Embryonic facial prominence (tissue), 1 donor: ENCODE data around the gene ABCA4.
A peak's percentile ranks its signal among the peaks of the same experiment; 100 is the strongest.

Experiments used
- DNase-seq: peaks from one replicate; pipeline ENCODE4 v3.0.0-alpha.2; 2016; ENCODE audit errors: extremely low spot score

The ABCA4 gene

DNA sequence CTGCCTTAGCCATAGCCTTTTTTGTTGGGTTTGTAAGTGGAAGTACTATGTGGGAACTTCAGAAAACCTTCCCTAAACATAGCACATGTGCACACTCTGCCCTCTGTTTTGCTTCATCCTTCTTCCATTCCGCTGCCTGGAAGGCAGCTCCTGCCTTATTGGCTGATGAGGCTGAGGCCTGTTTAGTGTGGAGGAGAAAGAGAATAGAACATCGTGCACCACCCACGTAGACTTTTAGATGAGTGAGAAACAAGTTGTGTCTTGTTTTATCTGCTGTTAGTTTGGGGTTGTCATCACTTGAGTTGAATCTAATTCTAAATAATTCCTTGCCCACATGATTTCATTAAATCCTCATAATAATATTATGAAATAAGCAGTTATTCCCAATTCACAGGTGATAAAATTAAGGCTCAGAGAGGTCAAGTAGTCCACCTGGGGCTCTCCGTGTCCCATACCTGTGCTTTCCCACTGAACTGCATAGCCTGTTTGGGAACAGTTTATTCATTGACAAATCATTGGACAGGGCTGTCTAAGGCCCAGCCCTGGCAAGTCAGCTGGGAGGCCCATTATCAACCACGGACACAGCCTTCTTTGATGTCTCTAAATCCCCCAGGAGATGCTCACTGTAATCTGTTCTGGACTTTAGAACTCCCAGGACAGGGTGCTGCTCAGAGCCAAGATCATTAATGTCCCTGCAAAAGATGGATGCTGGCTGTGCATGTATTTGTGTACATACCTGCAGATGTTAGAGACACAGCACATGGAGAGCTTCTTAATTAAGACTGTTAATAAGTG, 93.0 kb downstream of the ABCA4 start:
- DNase-seq: no peak

DNA sequence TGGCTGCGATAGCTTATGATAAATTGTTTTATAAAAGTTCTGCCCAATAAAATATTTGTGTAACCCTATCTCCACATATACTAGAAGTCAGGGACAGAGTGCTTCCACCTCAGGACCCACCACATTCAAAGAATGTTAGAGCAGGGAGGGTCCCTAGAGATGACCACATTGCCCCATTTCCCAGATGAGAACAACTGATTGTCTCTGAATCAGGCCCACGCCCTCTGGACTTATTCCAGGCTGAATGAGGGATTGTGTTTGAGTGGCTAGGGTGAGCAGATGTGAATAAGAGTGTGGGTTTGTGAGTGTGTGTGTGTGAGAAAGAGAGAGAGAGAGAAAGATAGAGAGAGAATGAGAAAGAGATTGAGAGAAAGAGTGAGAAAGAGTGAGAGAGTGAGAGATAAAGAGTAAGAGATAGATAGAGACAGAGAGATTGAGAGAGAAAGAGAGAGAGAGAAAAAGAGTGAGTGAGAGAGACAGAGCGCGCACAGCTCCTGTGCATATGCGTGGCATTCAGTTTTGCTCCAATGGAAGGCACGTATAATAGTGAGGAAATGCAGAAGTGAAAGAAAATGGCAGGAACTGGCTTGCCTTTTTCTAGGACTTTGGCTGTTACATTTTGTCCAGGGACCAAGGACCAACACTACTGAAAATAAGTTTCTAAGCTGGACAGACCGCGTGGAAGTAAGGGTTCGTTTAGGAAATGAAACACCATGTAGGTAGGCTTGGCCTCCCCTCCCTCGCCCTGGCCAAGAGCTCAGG, 94.1 kb downstream of the ABCA4 start:
- DNase-seq: no peak

DNA sequence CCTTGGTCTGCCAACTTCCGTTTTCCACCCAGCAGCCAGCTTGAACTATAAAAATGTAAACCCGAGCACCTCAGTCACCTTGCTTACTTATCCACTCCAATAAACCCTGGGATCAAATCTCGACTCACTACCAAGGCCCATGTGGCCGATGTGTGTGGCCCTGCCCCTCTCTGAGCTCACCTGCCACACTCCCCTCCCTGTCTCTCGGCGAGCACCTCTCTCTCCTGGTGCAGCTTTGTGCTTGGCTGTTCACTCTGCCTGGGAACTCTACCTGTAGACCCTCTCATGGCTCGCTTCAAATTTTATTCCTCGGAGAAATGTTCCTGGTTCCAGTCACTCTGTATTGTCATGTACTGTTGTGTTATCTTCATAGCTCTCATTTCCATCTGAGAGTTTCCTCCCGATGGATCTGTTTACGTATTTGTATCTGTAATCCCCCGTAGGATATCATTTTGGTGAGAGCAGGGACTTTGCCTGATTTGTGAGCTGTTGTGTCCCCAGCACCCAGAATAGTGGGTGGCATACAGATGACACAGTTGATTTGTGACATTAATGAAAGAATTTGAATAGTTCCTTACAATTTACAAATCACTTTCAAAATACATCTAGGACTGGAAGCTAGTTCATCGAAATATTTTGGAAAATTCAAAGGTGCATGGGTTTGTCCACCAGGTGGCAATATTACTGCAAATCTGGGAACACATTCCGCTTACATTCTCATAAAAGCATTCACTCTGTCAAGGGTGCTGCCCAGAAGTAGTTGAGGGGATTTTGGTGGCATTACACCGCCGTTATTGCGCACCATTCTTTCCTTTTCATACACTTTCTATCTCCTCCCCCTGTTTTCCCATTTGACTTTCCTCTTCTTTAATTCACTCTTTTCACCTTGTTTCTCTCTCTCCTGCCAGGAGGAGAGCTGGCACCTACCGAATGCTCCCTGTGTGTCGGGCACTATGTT, 95.3 kb downstream of the ABCA4 start:
- DNase-seq: peak; percentile 41

DNA sequence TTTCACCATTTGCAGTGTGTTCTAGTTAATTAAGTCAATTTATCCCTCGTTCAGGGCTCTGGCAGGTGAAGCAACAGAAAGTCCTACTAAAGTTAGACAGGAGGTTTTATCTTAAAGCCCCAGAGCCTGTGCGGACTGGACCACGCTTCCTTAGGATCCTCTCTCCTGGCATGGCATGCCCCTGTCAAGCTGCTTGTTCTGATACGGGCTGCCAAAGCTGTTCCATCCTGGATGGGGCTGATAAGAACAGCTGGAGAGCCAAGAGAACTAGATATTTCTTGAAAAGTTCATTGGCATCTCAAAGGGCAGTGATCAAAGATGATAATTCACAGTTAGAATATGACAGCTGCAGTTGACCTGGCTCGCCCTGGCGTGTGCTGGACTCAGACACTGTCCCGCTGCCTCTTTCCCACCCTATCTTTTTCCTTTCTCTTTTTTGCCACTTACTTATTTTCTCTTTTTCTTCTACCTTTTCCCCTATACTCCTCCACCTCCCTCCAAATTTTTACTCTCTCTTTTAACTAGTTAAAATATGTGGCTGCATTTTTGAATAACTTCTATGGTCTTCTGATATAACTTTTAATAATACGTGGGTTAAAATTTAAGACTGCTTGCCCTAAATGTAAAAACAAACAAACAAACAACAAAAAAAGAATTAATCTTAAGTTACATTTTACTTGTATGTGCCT, 96.7 kb downstream of the ABCA4 start:
- no peak for DNase-seq

DNA sequence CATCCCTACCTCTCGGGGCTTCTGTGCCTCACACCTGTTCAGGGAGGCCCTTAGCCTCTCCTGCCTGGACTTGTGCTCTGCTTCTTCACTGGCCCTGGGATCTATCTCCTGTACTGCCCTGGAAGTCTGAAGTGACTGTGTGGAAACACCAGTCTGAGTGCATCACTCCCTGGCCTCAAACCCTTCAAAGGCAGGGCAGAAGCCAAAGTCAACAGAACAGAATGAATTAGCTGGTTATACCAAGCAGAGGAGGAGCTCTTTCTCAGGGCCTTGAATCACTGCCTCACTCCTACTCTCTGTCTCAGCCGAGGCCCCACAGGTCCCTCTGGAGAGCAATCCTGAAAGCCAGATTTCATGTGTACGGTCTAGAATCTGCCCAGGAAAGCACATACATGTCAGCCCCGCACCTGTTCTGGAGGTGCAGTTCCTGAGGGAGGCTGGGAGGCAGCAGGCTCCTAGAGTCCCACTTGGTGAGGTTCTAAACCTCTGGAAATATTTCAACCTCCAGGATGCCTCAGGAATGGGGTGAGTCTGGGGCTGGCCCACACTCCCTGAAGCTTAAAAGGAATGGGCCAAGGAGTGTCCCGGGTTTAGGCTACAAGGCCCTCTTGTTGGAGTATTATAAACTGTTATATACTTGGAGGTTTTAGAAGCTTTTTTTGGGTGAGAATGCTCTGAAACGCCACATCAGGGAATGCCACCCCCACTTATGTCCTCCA, 98.3 kb downstream of the ABCA4 start:
- no peak for DNase-seq

DNA sequence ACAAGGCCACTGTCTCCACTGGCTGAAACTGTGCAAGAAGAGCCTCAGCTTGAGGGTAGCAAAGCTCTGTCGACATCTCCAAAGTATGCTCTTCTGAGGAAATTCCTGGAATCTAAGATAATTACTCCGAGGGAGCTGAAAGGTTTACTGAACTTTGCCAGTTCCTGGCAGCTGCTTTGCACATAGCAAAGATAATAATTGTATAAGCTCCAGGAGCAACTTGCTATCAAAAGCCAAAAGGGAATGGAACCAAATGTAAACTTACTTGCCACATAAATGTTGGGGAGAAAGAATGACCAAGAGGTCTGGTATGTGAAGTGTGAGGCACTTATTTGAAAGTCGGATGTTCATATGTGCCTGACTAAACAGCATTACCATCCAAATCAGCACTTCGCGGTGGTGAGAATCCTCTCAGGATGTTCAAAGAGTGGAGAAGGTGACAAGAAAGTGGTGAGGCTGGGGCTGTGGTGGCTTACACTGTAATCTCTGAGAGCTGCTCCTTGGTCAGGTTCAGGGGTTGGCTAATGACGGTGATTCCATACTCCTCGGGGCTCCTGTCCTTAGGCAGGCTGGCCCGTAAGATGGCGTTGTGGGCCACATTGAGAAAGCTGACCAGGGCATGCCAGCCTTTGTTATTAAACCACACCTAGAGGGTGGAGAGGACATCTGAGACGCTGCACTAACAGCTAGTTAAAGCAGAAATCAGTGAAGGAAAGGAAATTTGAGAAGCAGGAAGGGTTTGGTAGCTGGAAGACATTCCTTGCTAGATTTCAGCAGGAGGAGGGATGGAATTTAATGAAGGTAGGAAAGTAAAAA, 100.0 kb downstream of the ABCA4 start:
- no peak for DNase-seq

DNA sequence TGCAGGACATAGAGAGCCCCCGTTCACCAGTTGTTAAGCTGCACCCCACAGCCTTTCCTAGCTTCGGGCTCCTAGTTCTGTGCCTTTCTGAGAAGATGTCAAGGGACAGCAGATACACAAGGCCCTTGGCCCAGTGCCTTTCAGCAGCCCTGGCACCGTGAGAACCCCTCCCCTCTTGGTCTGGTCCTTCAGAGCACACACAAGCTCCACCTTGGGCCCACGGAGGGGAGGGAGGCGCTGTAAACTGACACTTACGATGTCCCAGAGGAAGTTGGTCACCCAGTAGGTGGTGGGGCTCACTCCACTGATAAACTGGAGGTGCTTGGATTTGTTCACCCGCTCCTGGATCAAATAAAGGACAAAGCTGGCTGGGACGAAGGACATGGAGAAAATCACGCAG, 101.6 kb downstream of the ABCA4 start:
- no peak for DNase-seq

DNA sequence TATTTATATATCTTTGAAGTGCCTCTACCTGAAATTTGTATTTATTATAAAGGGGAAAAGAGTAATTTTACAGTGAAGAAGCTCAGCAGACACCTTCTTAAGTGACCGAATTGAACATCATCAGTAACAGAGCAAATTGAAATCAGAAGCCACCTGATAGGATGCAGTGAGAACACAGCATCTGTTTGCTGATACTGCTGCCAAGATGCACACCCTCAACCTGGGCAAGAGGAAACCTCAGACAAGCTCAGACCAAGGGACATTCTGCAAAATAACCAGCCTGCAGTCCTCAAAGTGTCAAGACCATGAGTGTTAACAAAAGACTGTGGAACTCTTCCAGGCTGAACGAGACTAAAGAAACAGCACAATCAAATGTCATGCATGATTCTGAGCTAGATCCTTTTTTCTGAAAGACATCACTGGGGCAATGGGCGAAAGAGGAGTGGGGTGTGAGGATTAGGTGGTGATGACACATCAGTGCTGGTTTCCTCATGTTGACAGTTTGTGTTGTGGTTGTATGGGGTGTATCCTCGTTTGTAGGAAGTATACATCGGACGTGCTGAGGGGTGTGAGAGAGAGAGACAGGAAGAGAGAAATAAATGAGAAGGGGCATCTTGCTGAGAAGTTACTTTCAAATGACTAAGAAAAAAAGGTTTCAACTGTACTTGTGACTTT, 103.7 kb downstream of the ABCA4 start:
- no peak for DNase-seq

DNA sequence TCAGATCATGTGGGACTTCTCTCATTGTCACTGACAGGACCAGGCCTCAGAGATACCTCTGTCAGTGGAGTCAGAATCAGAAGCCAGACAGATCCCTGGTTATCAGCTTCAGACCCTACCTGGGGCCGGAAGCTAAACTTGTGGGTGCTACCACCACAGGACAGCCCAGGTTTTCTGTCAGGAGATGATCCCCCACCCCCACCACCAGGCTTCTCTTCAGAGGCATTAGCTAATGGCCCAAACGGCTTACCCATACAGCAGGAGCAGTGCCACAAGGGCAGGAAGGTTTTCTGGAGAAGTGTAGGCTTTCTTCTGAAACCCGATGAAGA, 105.5 kb downstream of the ABCA4 start:
- no peak for DNase-seq

DNA sequence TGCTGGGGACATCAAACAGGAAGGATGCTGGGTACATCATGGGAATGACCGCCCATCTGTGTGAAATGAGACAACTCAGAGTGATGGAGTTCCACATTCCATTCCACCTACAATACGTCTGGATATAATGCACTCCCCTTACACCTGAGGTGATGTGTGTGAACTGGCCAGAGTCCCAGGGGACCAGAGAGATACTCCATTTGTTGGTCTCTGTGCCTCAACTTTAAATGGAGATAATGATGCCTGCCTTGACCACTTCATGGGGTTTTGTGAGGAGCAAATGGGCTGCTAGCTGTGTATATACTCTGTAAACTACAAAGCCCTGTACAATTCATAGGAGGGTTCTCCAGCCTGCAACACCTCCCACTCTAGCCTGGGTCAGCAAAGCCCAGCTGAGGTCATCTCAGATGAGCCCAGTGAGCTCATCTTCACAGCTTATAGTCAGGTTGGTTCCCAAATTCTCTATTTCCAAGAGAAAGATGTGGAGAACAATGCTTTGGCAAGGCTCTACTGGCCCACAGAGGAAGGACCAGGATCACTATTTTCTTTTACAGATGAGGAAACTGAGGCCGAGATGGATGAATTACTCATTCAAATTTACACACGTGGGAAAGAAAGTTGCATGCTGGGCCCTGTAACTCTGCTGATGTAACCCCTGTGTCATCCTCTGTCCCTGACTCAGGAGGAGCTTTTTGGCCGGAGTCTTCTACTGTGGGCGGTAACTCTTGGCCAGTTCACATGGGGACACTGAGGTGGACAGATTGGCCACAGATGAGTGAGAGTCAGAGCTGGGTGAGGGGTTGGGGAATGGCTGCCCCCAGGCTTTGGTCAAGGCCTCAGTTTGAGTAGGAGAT, 106.1 kb downstream of the ABCA4 start:
- DNase-seq: no peak

DNA sequence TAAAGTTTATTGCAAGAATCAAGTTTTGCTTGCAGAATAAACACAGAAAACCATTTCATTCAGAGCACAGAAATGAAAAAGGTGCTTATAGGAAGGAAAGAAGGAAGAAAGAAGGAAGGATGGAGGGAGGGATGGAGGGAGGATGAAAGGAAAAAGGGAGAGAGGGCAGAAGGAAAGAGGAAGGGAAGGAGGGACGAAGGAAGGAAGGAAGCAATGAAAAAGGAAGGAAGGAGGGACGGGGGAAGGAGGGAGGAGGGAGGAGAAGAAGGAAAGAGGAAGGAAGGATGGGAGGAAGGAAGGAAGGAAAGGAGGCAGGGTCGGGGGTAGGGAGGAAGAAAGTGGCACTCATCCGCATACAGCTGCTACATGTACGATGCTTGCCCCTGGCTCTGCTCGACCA, 106.9 kb downstream of the ABCA4 start:
- DNase-seq: no peak

DNA sequence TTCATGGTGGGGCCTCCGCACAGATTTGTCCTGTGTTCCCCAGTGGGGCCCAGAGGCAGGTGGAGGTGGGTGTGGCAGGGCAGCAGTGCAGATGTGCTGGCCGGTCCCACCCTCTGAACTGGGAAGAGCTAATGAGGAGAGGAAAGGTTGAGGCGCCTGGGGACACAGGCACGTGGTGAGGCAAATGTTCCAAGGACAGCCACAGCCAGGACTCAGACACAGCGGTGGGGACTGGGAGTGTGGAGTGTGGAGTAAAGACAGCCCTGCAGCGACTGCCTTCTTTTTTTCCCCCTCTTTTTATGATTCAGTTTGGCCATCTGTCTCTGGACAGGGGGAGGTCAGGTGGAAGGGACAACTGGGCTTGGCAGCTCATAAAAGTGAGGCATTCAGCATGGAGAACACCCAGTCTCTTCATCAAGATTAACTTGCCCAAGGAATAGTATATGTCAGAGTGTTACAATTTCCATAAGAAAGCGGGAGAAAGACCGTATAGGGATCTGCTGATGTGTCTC, 107.5 kb downstream of the ABCA4 start:
- DNase-seq: no peak

DNA sequence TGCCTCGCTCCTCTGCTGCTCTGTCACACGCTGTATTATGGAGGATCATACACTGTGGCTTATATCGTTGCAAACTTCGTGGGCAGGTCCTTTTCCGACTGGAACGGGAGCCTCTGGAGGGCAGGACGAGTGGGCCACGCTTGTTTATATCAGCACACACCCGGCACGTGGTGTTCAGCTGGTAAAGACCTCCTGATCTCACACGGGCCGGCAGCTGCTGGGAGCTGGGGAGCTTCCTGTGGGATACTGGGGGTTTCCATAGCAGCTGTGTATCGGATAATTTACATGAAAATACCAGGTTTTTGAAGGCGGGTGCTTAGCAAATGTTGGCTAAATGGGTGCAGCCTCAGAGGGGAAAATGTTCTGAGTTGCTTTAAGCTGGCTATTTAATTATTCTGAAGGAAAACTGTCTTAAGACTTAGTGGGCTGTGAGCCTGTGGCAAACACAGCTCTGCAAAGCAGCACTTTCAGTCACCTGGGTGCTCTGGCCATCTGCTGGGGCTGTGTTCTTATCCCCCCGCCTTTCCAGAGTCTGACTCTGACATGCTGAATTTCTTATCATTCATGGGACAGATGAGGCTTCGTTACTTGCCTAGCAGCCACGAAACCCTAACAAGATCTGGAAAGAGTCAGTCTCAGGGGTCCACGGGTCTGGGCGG, 108.1 kb downstream of the ABCA4 start:
- DNase-seq: no peak

DNA sequence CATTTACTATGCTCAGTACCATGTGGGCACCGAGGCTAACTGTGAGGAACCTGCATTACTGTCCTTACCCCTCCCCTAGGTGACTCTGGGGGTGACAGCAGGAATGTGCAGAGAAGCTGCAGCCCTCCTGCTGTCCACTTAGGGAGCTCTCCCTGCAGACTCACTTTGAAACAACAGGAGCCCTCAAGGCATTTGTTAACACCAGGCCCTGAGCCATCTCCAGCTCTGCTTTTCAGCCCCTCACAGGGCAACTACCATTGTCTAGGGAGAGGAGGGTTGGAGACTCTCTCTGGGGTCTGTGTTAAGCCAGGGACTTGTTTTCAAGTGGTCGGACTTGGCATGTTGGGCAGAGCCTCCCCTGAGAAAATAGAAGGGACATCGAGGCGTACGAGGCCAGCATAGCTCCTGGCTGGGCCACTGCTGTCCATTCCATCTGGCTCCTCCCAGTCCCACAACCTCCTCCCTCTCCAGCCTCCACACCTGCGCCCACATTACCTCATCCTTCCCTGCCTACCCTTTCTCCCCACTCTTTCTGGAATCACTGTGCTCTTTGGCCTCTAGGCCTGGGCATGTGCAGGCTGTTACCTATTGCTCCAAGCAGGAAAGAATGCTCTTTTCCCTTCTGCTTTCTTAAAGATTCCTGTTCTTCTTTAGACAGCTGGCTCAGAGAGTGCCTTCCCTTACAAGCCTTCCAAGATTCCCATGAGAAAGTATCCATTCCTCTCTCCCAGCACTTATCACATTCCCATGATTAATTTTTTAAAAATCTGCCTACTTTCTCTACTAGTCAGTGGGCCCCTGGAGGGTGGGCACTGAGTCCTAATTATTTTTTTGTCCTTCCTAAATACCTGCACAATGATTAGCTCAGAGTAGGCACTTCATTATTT, 109.0 kb downstream of the ABCA4 start:
- no peak for DNase-seq

DNA sequence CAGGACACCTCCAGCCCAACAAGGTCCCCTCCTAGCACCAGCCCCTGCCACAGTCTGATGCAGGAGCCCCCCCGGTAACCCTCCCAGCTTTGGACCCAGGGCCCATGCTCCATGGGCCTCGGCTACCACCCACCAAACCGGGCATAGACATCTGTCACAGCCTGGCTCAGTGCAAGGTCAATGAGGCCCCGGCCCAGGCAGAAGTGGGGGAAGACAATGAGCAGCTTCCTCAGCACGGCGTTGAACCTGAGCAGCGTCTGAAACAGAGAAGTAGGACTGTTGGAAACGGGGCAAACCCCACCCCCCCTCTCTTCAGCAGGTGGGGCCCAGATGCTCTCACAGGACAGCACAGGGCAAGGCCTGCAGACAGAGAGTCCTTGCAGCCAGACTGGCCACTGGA, 109.8 kb downstream of the ABCA4 start:
- DNase-seq: no peak

DNA sequence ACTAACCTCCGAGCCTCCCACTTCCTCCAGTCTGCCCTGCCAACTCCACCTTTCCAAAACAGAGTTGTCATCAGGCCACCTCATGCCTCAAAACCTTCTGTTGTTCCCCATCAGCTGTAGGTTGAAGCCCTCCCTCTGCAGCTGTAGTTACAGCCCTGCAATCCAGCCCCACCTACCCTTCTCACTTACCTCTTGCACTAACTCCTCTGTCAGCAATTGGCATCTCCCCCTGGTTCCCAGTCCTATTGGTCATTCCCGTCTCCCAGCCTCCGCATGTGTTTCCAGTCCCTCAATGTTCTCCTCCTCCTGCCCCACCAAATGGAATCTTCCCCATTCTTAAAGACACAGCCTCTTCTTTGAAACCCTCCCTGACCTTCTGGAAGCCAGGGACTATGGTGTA, 111.6 kb downstream of the ABCA4 start:
- DNase-seq: no peak

DNA sequence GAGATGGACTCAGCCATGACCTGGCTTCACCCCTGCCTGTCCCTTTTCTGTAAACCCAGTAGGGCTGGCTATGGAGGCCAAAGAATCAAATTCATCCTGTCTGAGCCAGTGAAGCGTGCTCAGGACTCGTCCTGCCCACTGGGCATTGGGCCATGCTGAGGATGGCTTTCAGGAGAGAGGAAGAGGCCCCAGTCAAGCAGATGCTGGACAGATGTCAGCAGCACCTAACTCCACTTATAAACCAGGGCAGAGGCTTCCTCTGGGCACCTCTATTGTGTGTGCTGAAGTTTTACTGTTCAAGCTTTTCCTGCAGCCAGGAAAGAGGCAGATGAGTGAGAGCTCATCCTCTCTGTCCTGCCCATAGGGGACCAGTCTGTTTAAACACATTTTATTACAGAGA, 114.3 kb downstream of the ABCA4 start:
- DNase-seq: no peak
